ENCODE results near the gene LRRC49.

- TF ChIP-seq CTCF (conservative IDR thresholded peaks at IDR 0.05; ENCODE audit: low read depth in 2 of 2) (no peak), EZH2phosphoT487 (IDR thresholded peaks at IDR 0.05; ENCODE audit: unreplicated experiment) (no peak), ZNF114 (CRISPR knock-in tag; IDR thresholded peaks at IDR 0.05) (no peak), ETS1 (IDR thresholded peaks at IDR 0.05) (no peak), POLR2AphosphoS5 (IDR thresholded peaks at IDR 0.05; ENCODE audit: low read depth) (no peak), CREB1 (CRISPR knock-in tag; IDR thresholded peaks at IDR 0.05; ENCODE audit: low read depth) (no peak), JUNB (IDR thresholded peaks at IDR 0.05; ENCODE audit: unreplicated experiment) (no peak), EZH2 (IDR thresholded peaks at IDR 0.05; ENCODE audit: low read depth, unreplicated experiment) (no peak), REST (IDR thresholded peaks at IDR 0.05; ENCODE audit: unreplicated experiment) (no peak), STAT1 (IDR thresholded peaks at IDR 0.05; ENCODE audit: unreplicated experiment) (no peak), ZNF462 (CRISPR knock-in tag; IDR thresholded peaks at IDR 0.05) (no peak), NANOG (IDR thresholded peaks at IDR 0.05; ENCODE audit: borderline replicate concordance) (no peak)
Measured at GRCh38 chr15:71088683-71089082, 196.1 kb downstream of the LRRC49 start.

Data from GM23338 (cell line).